ENCODE measurements around the gene CA14. TPM values are rescaled to one million over a fixed set of nuclear protein-coding genes. Genes with fewer than 3 reads are reported as not detected.
"Not testable (repeated sequence)": the region's sequence is repeated elsewhere in the genome, so short reads cannot be mapped to it uniquely, and the experiment has no call there.

Gene CA14
- total RNA-seq, 1 donor from 2014 or later, result not detected

- TF ChIP-seq, protein P1, sequence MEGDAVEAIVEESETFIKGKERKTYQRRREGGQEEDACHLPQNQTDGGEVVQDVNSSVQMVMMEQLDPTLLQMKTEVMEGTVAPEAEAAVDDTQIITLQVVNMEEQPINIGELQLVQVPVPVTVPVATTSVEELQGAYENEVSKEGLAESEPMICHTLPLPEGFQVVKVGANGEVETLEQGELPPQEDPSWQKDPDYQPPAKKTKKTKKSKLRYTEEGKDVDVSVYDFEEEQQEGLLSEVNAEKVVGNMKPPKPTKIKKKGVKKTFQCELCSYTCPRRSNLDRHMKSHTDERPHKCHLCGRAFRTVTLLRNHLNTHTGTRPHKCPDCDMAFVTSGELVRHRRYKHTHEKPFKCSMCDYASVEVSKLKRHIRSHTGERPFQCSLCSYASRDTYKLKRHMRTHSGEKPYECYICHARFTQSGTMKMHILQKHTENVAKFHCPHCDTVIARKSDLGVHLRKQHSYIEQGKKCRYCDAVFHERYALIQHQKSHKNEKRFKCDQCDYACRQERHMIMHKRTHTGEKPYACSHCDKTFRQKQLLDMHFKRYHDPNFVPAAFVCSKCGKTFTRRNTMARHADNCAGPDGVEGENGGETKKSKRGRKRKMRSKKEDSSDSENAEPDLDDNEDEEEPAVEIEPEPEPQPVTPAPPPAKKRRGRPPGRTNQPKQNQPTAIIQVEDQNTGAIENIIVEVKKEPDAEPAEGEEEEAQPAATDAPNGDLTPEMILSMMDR (IDR thresholded peaks at IDR 0.05), result no peak
- no peak for DNase-seq (ENCODE audit: low spot score)
- no peaks in the 10 kb centered on the region for H3K9me3 Mint-ChIP-seq (ENCODE audit: low read depth)
- no peaks in the 10 kb centered on the region for H3K27me3 Mint-ChIP-seq (ENCODE audit: low read depth)
- H3K36me3 Mint-ChIP-seq (ENCODE audit: low read depth), result no peaks in the 10 kb centered on the region
- H3K4me1 Mint-ChIP-seq (ENCODE audit: low read depth), result peaks cover 16% of the 10 kb centered on the region
- peak overlapping the region; percentile 94 for H3K27ac Mint-ChIP-seq (ENCODE audit: unreplicated experiment)
- no peak overlapping the region for H3K4me3 Mint-ChIP-seq (ENCODE audit: unreplicated experiment)
Measured at GRCh38 chr1:150234309-150234565, 23.3 kb upstream of the CA14 start.

- TF ChIP-seq, protein P1 (IDR thresholded peaks at IDR 0.05), result no peak
- H3K9me3 Mint-ChIP-seq (ENCODE audit: low read depth), result no peaks in the 10 kb centered on the region
- peaks cover 16% of the 10 kb centered on the region for H3K4me1 Mint-ChIP-seq (ENCODE audit: low read depth)
- H3K27me3 Mint-ChIP-seq (ENCODE audit: low read depth), result no peaks in the 10 kb centered on the region
- H3K4me3 Mint-ChIP-seq (ENCODE audit: unreplicated experiment), result no peak overlapping the region
- no peaks in the 10 kb centered on the region for H3K36me3 Mint-ChIP-seq (ENCODE audit: low read depth)
- peak overlapping the region; percentile 94 for H3K27ac Mint-ChIP-seq (ENCODE audit: unreplicated experiment)
- DNase-seq (ENCODE audit: low spot score), result no peak
Measured at GRCh38 chr1:150234566-150235293, 22.8 kb upstream of the CA14 start.

DNA sequence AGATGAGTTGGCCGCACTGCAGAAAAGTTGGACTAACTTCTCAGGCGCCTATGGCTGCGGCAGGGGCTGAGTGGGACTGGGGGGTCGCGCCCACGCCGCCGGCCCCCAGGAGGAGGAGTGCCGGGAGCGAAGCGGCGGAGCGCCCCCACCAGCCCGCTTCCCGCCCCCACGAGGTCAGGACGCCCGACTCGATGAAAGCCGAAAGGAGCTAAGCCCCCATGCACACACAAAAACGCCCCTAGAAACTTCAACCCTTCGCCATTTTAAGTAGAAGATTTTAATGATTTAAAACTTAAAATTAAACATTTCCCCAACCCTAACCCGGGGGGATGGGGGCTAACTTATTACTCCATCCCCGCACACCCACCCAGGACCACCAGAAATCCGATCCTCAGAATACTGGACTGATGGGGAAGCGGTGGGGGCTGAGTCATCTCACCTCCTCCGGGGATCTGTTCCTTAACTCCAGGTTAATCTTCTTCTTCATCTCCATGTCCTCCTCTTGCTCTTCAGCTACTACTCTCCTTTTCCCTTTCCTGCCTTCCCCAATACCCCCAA lies 22.2 kb upstream of the CA14 start:
- Mint-ChIP-seq H3K9me3 (ENCODE audit: low read depth) (no peaks in the 10 kb centered on the region), H3K36me3 (ENCODE audit: low read depth) (no peaks in the 10 kb centered on the region), H3K27me3 (ENCODE audit: low read depth) (no peaks in the 10 kb centered on the region), H3K4me1 (ENCODE audit: low read depth) (peaks cover 16% of the 10 kb centered on the region), H3K4me3 (ENCODE audit: unreplicated experiment) (no peak overlapping the region), H3K27ac (ENCODE audit: unreplicated experiment) (no peak overlapping the region)
- TF ChIP-seq, protein P1 (IDR thresholded peaks at IDR 0.05), result no peak
- DNase-seq (ENCODE audit: low spot score), result no peak

GRCh38 chr1:150235852-150236613 lies 21.5 kb upstream of the CA14 start, which contains the start of gene ANP32E:
Gene ANP32E, minus strand, starts transcription at chr1:150236112. Its CDS starts 326 bp downstream, at chr1:150235786.
- Mint-ChIP-seq H3K4me1 (ENCODE audit: low read depth) (peaks cover 16% of the 10 kb centered on the region), H3K4me3 (ENCODE audit: unreplicated experiment) (peak within 1 kb of the TSS; percentile 17), H3K36me3 (ENCODE audit: low read depth) (no peaks in the 10 kb centered on the region), H3K27me3 (ENCODE audit: low read depth) (no peaks in the 10 kb centered on the region), H3K27ac (ENCODE audit: unreplicated experiment) (peak within 1 kb of the TSS; percentile 94), H3K9me3 (ENCODE audit: low read depth) (no peaks in the 10 kb centered on the region)
- DNase-seq (ENCODE audit: low spot score), result peak; percentile 96
- TF ChIP-seq, protein P1 (IDR thresholded peaks at IDR 0.05), result peak; percentile 45

DNA sequence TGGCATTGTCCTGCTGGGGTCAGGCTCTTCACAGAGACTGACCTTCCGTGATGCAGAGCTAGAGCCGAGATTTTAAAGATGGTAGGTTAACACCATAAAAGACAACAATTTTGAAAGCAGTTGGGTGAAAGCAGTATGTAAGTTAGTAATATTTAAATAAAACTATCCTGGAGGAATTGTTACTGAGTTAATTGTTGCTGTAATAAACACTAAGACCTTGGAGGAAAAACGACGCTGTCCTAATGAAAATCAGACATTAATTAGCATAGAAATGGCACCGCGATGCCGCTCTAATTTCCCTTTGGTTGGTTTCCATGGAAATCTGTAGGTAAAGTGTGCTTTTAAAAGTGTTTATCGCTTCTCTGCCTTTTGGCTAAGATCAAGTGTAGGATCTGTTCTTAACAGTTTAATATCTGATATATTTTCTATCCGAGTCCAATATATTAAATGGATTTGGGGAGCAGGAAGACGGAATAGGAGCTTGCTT lies 20.9 kb upstream of the CA14 start:
- DNase-seq (ENCODE audit: low spot score), result no peak
- H3K36me3 Mint-ChIP-seq (ENCODE audit: low read depth), result no peaks in the 10 kb centered on the region
- no peak overlapping the region for H3K27ac Mint-ChIP-seq (ENCODE audit: unreplicated experiment)
- H3K4me1 Mint-ChIP-seq (ENCODE audit: low read depth), result peaks cover 16% of the 10 kb centered on the region
- H3K27me3 Mint-ChIP-seq (ENCODE audit: low read depth), result no peaks in the 10 kb centered on the region
- H3K4me3 Mint-ChIP-seq (ENCODE audit: unreplicated experiment), result peak overlapping the region; percentile 17
- no peaks in the 10 kb centered on the region for H3K9me3 Mint-ChIP-seq (ENCODE audit: low read depth)
- TF ChIP-seq, protein P1 (IDR thresholded peaks at IDR 0.05), result peak; percentile 34

GRCh38 chr1:150237176-150237575 lies 20.4 kb upstream of the CA14 start:
- not testable (repeated sequence) for H3K27ac Mint-ChIP-seq (ENCODE audit: unreplicated experiment); H3K36me3 Mint-ChIP-seq (ENCODE audit: low read depth); DNase-seq (ENCODE audit: low spot score); H3K27me3 Mint-ChIP-seq (ENCODE audit: low read depth); H3K9me3 Mint-ChIP-seq (ENCODE audit: low read depth)
- Mint-ChIP-seq H3K4me3 (ENCODE audit: unreplicated experiment) (peak overlapping the region; percentile 17), H3K4me1 (ENCODE audit: low read depth) (peaks cover 16% of the 10 kb centered on the region)
